ENCODE data around the gene HHAT.

Gene HHAT

DNA sequence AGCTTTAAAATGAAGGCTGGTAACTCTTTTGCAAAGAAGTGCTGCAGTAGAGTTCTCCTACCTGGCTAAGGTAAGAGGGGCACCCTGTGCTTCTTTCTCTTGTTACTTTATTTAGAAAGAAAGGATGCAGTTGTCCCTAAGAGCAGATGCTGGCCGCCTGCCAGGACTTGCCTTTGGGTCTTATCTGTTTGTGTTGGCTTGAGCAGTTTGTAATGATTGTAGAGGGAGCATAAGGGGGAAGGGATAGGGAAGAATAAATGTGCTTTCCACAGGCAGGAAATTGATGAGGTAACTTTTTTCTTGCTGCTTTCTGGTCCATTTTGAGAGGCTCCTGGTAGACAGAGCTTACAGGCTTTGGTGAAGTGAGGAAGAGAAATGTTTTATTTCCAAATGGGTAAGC is 229.6 kb downstream of the HHAT start:
- no peak for DNase-seq

DNA sequence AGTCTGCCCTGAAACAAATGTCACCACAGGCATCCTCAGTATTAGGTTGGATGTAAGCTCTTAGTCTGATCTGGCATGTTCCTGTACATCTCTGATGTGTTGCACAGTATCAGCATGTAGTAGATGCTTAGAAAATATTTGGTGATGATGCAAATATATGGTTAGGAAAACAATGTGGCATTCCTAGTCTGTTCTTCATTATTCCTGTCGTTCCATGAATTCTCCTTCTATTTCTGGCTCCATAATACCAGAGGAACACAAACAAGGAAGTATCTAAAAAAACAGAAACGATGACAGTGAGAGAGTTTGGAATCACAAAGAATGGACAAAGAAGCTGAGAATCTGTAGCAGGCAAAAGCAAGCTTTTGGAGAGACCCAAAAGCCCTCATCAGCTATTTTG is 236.6 kb downstream of the HHAT start:
- DNase-seq = no peak

DNA sequence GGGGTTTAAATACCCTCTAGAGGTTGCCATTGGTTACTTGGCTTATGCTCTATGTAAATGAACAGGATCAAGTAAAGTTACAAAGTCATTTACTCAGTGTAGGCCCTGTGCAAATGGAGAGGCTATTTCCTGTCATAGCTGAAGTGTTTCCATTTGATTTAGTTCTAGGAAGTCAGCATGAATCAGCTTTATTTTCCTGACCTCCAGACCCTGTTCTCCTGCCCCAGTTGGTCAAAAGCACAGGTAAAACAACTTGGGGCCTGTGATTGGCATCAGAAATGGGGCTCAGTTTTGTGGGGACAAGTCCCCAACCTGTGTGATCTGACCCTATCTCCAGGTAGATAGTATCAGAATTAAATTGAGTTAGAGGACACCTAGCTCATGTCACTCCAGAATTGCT is 239.9 kb downstream of the HHAT start:
- no peak for DNase-seq

DNA sequence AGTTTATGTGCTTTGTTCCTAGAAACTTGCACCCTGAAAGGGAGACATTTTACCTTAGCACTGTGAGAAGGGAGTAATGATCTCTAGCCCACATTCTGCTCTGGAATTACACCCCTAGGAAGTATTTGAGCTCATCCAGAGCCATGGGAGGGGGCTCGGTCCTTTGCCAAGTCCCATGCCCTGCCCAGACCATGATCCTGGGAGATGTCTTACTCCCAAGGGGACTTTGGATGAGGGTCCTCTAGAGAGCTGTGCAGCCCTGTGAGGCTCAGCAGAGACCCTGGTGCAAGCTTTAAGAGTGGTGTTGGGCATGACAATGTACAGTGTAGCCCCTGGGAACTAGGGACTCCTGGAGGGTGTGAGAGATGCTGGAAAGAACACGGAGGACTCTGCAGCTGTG is 241.4 kb downstream of the HHAT start:
- DNase-seq = no peak

DNA sequence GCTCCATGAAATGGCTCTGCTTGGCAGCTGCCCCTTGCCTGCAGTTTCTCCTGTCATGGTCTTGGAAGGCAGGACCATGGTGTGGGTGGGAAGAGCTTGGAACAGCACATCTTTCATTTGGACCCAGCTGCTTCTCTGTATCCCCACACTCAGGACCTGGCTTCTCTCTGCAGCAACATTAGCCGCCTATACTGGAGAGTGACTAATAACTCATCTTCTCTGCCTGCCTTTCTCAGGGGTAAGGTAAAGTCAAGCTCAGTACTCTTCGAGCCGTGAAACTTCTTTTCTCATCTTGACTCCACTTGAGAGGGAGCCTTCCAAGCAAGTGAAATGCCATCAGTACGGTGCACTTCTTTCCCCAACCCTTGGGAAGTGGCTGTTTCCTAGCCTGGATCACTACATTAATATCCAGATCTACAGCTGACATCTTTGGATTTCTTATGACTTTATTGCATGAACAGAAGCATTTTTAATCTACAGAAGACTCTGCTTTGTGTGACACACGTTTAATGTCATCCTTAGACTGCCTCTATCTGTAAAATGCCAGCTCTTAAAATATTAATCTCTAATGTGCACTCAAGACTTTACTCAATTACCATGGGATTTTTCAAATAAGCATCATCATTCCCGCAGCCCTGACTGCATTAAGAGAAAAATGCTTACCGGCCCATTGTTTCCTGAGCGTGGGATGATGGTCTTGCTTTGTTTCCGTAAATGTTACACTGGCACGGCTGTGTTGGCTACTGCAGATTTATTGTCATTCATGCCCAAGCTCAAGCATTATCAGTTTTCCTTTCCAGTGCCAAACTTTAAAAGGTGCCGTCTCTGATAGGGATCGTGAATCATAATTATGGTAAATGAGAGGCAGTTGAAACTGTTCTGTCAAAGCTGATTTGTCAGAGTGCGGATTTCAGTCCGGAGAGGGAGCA is 242.9 kb downstream of the HHAT start:
- DNase-seq = no peak

DNA sequence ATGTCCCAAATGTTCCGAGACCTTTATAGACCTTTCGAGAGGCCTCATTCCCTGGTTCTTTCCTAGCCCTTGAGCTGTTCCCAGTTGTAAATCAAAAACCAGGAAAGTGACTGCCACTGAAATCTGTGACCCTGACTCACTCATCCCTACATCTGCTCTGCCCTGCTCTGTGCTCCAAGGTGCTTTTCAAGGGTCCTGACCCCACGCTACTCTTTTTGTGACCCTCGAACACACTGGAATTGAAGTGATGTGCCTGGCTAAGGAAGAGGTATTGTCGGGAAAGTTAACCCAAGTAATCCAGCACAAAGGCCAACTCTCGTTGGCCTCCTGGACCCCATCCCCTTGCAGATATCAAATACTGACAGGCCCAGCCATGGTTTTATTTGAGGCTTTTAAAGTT is 244.4 kb downstream of the HHAT start:
- DNase-seq = no peak

DNA sequence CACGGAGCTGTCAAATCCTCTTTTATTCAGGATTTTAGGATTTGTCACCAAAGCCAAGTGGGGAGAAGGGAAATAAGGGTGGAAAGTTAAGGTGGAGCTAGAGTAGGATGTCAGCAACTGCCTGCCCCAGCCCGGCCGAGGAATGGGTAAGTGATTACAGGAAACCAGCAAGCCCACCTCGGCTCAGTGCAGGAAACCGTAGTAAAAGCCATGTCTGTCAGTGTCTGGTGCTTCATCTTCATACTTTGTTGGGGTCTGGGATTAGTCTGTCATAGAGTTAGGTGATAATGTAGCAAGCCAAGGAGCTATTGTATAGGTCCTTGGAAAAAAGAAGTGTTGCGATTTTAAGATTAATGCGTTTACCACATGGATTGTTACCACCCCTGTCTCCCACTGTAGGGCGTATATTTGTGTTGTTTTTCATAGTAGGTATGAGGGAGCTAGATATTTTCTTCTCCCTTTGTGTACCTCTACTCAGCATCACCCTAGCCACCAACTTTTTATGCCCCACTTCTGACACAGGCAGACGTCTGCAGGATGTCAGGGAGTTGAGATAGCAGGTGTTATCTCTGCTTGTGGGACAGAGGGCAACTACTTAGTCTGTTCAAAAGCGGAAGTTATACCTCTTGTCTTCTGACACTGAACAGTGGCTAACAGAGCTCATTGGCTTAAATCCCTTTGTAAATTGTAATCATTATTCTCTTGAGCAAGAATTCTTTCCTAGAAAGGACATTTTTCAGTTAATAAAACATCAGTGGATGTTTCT is 253.7 kb downstream of the HHAT start:
- no peak for DNase-seq

DNA sequence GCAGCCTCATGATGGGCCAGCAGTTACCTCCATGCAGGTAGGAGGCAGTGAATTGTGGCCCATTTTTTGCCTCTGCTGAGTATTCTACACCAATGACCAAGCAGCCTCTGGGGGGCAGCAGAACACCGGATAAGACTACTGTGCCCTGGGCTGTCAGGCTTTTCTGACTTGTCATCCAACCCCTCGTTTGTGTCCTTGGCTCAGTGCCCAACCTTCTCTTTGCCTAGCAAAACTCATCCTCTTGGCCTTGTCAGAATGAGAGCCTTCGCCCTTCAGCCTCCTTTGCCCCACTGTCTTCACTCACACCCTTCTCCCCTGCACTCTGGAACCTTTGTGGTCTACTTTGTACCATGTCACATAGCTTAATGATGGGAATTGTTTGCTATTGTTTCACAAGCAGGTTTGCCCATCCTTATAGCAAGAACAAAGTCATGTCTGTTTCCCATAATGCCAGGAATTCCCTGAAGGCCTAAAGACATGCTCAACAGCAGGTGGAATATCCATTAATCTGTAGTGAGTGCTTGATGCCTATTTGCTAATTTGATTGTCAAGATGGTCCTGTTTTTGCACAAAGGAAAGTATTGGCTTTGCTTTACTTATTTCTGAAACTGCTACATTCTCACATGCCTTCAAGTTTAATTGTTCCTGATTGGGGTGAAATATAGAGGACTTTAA is 255.9 kb downstream of the HHAT start:
- peak; percentile 25 for DNase-seq

DNA sequence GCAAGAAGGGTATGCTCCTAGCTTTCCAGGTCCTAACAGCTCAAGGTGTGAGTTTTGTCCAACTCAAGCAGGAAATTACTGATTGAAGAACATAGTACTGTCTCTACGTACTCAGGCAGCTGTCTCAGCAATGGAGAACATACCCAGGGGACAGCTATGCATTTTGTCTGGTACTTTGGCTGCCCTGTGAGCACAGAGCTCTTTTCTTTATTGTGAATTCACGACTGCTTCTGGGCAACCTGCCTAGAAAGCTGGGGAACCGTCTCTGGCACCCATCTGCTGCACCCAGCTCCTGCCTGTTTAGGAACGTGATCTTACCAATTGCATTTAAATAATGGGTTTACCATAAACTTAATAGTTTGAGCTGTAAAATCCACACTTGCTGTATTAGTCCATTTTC is 258.1 kb downstream of the HHAT start:
- no peak for DNase-seq

DNA sequence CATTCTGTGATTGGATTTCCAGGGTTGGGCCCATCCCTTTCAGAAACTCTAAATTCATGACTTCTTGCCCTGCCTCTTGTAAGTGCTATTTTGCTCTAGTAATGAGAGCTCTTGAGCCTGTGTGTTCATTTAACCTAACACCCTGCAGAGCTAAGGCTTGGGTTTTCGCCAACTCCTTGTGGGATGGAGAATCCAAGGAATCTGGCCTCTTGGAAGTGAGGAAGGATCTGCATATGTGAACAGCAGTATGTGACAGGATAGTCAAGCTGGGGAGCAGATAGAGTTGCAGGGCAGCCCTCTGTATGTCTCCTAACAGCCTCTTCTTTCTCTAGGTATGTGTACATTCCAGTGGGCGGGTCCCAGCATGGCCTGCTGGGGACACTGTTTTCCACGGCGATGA is 258.9 kb downstream of the HHAT start:
- no peak for DNase-seq

DNA sequence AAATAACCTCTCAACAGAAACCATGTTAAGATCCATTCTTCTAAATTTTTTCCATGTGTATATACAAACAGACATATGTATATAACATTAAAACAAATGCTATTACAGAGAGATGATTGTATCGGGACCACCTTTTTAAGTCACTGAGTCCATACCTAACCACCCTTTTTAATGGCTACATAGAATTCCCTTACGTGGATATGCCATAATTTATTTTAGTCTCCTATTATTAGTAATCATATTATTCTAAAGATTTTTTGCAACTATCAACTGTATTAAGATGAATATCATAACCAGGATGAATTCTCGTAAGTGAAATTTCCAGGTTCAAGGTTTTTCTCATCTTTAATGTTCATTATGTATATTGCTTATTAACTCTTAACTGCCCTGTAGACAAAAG is 259.7 kb downstream of the HHAT start:
- DNase-seq = no peak

DNA sequence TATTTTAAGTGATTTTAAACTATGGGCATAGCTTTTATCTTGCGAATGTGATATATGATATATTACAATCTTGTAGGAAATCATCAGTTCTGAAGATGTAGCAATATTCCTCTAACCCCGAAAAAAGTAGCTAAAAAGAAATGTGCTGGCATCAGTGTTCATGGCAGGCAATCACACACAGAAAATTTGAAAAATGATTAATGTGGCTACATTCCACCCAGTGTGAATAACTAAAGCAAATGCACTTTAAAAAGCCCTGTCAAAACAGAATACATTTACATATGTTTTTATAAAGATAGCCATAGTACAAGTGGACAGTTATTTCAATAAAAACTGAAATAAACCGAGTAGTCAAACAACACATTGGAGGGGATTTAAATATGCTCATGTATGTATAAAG is 260.2 kb downstream of the HHAT start:
- DNase-seq = no peak

DNA sequence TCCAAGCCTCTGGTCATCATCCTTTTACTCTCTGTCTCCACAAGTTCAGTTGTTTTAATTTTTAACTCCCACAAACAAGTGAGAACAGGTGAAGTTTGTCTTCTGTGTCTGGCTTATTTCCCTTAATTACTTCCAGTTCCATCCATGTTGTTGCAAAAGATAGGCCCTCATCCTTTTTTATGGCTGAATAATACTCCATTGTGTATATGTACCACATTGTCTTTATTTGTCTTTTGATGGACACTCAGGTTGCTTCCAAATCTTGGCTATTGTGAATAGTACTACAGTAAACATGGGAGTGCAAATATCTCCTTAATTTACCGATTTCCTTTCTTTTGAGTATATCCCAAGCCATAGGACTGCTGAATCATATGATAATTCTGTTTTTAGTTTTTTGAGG is 262.5 kb downstream of the HHAT start:
- no peak for DNase-seq

DNA sequence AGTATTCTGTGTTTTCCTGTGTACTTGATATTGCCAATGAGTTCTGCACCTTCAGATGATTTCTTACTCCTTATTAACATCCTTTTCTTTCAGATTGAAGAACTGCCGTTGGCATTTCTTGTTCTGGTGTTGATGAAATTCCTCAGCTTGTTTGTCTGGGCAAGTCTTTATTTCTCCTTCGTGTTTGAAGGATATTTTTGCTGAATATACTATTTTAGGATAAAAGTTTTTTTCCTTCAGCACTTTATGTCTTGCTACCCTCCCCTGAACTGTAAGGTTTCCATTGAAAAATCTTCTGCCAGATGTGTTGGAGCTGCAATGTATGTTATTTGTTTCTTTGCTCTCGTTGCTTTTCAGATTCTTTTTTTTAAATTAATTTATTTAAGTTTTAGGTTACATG is 265.9 kb downstream of the HHAT start:
- DNase-seq = no peak

DNA sequence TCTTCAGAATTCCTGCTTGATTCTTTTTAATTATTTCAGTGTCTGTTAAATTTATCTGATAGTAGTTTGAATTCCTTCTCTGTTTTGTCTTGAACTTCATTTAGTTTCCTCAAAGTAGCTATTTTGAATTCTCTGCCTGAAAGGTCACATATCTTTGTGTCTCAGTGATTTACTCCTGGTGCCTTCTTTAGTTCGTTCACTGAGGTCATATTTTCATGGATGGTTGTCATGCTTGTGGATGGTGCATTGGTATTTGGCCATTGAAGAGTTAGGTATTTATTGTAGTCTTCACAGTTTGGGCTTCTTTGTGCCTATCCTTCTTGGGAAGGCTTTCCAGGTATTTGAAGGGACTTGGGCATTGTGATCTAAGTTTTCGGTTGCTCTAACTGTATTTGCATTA is 267.9 kb downstream of the HHAT start:
- no peak for DNase-seq

DNA sequence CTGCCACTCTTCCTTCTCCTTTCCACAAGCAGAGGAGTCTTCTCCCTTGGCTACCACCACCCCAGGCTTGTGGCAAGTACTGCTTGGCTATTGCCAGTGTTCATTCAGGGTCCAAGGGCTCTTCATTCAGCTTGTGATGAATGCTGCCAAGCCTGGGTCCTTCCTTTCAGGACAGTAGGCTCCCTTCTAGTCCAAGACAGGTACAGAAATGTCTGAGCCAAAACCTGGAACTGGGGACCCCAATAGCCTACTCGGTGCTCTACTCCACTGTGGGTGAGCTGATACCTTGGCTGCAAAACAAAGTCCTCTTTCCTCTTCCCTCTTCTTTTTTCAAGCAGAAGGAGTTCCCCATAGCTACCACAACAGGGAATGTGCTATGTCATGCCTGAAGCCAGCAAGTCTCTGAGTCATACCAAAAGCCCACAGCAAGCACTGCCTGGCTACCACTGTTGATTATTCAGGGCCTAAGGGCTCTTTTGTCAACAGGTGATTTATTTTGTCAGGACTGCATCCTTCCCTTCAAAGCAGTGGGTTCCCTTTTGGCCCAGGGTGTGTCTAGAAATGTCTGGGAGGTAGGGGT is 268.9 kb downstream of the HHAT start:
- no peak for DNase-seq

DNA sequence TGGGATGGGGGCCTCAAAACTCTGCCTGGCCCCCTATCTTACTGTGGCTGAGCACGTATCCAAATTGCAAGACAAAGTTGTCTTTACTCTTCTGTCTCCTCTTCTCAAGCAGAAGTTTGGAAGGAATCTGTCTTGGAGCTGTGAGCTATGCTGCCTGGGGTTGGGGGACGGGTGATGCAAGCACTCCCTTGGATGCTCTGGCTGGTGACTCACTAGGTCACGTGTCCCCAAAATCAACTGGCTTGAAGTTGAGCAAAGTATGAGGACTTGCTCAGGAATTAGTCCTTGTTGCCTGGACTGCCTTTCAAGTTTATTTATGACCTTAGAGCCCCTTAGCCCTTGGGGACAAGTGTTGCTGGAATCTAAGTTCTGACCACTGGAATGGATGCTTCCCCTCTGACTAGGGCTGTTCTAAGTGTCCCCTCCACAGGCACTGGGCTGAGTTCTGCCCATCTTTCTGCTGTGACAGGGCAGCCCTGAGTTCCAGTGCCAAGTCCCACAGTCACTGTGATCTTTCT is 269.5 kb downstream of the HHAT start:
- DNase-seq = no peak

DNA sequence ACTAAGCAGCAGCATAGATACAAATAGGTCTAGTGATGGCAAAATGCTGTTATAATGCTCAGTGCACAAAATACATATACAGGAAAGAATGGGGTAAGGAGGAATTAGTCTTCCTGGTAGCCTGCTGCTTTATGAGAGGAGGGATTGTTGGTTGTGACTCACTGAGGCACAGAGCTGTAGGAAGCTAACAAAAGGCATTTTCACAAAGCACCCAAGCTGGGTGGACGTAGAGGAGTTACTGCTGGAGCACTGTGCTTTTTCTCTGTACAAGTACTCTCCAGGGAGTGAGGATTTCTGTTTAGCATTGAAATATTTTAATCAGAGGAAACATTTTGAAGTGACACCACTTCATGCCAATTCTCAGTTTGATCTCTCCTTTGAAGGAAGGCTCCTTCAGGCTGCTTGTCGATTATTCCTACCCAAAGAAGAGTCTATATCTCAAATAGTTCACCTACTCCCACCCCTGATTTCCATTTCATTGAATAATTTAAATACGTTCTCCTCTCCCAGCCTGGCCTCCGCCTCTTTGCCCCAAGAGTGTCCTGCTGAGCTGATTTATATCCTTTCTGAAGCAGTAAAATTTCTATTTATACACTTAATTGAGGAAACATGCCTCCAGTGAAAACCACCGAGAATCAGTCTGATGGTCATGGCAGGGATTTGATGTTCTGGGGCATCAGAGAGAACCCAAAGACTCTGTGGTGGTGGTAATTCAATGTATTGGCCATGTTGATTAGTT is 271.9 kb downstream of the HHAT start:
- no peak for DNase-seq

DNA sequence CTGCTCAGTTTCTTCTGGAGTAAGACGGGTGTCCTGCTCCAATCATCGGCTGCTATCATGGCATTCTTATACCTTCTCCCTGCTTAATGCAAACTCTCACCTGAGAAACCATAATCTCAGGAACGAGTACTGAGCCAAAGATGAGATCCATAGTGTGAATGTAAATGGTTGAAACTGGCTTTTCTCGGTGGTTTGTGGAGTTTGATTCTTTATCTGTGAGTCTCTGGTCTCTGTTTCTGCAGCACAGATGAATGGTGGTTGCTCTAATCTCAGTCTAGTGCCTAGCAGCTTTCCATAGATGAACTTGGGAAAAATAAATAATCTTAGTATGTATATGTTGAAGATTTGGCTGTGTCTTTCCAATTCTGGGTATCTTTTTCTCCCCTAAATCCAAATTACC is 274.4 kb downstream of the HHAT start:
- DNase-seq = no peak

DNA sequence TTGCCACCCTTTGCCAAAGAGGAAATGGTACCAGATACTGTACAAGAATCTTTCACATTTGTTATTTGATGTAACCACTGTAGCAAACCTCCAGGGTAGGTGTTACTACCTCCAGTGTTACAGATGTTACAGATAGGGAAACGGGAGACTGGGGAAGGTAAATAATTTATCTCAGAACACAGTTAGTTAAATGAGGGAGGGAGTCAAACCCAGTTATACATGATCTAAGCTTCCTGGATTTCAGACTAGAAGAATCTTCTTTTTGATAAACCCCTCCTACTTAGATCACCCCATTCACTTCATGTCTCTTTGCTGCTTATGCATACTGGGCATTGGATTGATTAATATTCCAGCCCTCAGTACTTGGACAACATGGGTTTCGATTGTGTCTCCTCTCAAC is 276.4 kb downstream of the HHAT start:
- DNase-seq = no peak

DNA sequence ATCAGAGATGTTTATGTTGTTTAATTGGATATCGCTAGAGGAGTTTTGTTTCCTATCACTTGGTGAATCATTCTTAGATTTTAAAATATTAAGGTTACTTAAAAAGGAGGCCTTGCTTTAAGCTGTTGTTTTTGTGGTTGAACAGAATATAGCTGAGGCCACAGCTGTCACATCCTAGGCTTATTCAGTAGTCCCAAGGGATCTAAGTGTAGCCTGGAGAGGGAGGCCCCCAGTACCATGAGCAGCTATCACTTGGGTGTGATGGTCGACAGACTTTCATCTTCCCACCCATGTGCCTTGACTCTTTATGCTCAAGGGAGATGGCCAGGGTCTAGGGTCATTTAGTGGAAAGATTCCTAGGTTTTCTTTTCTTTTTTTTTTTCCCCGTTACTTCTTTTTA is 278.7 kb downstream of the HHAT start:
- DNase-seq = no peak

DNA sequence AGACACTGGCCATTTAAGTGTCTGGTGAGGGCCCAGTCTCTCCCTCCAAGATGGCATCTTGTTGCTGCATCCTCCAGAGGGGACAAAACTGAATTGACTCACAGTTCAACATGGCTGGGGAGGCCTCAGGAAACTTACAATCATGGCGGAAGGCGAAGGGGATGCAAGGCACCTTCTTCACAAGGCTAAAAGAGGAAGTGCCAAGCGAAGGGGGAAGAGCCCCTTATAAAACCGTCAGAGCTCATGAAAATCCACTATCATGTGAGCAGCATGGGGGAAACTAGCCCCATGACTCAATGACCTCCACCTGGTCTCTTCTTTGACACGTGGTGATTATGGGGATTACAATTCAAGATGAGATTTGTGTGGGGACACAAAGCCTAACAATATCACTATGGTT is 280.1 kb downstream of the HHAT start:
- no peak for DNase-seq
